Left lung (tissue), 10 donors: ENCODE results near the gene UNC13A. TPM values are rescaled to one million over a fixed set of nuclear protein-coding genes. Genes with fewer than 3 reads are reported as not detected.

ENCODE experiments used
- ATAC-seq: fragments of 200-7000 bp; cut with Tn5 transposase; one replicate; pipeline ENCODE4 v1.9.1; 2020; ENCODE audit warnings: moderate library complexity
- DNase-seq, 4 donors: peaks; one replicate each; pipeline ENCODE4 v3.0.0-alpha.2; 2013 to 2020
- H3K27ac ChIP-seq, 2 donors: fragments of 200-600 bp; sonication (generic) in 1 of 2; one replicate each; pipeline versions ENCODE4 v1.5.0 to v1.8.0; 2020 to 2021
- H3K27me3 ChIP-seq, 2 donors: fragments of 200-600 bp; sonication (generic) in 1 of 2; one replicate each; pipeline versions ENCODE4 v1.5.0 to v1.8.0; 2020 to 2021
- H3K36me3 ChIP-seq, 2 donors: fragments of 200-600 bp; sonication (generic) in 1 of 2; one replicate each; pipeline versions ENCODE4 v1.5.0 to v1.8.0; 2020 to 2021
- H3K4me1 ChIP-seq, 2 donors: fragments of 200-600 bp; one replicate each; pipeline ENCODE4 v1.8.0; 2021
- H3K4me3 ChIP-seq, 2 donors: fragments of 200-600 bp; sonication (generic) in 1 of 2; one replicate each; pipeline versions ENCODE4 v1.5.0 to v1.8.0; 2020 to 2021; ENCODE audit warnings: mild to moderate bottlenecking in 1 of 2
- H3K9me3 ChIP-seq, 2 donors: fragments of 200-600 bp; sonication (generic) in 1 of 2; one replicate each; pipeline versions ENCODE4 v1.5.0 to v1.8.0; 2020 to 2021
- CTCF ChIP-seq, 2 donors: fragments of 200-600 bp; sonication (generic) in 1 of 2; IDR thresholded peaks; one replicate each; pipeline versions ENCODE4 v1.5.0 to v1.8.0; 2021; ENCODE audit warnings: antibody characterized with exemption in 2 of 2
- intact Hi-C, 2 donors: fragments of 100-400 bp; cut with DNase I; formaldehyde crosslinking; loops; one replicate each; pipeline versions ENCODE4 v1.11.2 to v1.14.2; 2022
- polyA plus RNA-seq, 6 donors: library from polyadenylated mRNA; unstranded; fragments of 120-200 nt; gene quantifications; one replicate each; pipeline ENCODE4 v1.2.1, GENCODE V29; 2013; ENCODE audit not compliant: insufficient read length in 6 of 6
- total RNA-seq, 2 donors: library from RNA; stranded (reverse); fragmentation: NEBNext Ultra II Directional; extraction: Animal tissue kit (Norgen Biotek cat#: 25700); gene quantifications; one replicate each; pipeline ENCODE4 v1.2.1, GENCODE V29; 2021
- donor health status: DM: no; HTN: yes; CAD: no.
- donor health status: DM: no; HTN: no; CAD: no.

UNC13A gene
- total and polyA plus RNA-seq, 8 donors: 0.15 to 0.98 (median 0.56) TPM

- no peaks in the 10 kb centered on the region for H3K27me3 ChIP-seq
- H3K27ac ChIP-seq: peak within 1 kb of the TSS; percentile 65 to 84
- peak; percentile 31 to 94 (median 62) for DNase-seq
- H3K4me1 ChIP-seq: peaks cover 31 to 67% of the 10 kb centered on the region in 2 donors
- H3K4me3 ChIP-seq: peak within 1 kb of the TSS; percentile 92 to 98
- intact Hi-C loops: no loop called here
- no peak for TF ChIP-seq CTCF (IDR thresholded peaks at IDR 0.05)
- H3K36me3 ChIP-seq: peaks cover 0 to 21% of the 10 kb centered on the region in 2 donors
- peak; percentile 70 for ATAC-seq
- H3K9me3 ChIP-seq: no peaks in the 10 kb centered on the region
Measured at GRCh38 chr19:17718947-17719711, 31.0 kb upstream of the UNC13A start, which contains the start of gene MAP1S. Gene MAP1S, plus strand, starts transcription at chr19:17719480. Its CDS starts 23 bp downstream, at chr19:17719503.

GRCh38 chr19:17718550-17718946, 30.4 kb upstream of the UNC13A start:
- DNase-seq (peak in 1 of 4 donors; percentile 37), ATAC-seq (peak; percentile 28)
- no peaks in the 10 kb centered on the region for H3K27me3 ChIP-seq
- peak overlapping the region in 1 of 2 donors; percentile 84 for H3K27ac ChIP-seq
- H3K4me1 ChIP-seq: peaks cover 31 to 62% of the 10 kb centered on the region in 2 donors
- no peaks in the 10 kb centered on the region for H3K9me3 ChIP-seq
- intact Hi-C loops: no loop called here
- peaks cover 0 to 15% of the 10 kb centered on the region in 2 donors for H3K36me3 ChIP-seq
- peak overlapping the region in 1 of 2 donors; percentile 98 for H3K4me3 ChIP-seq
- TF ChIP-seq CTCF (IDR thresholded peaks at IDR 0.05): no peak

- no peak for TF ChIP-seq CTCF (IDR thresholded peaks at IDR 0.05)
- Histone ChIP-seq H3K9me3 (no peaks in the 10 kb centered on the region), H3K36me3 (no peaks in the 10 kb centered on the region), H3K4me3 (no peak overlapping the region), H3K27me3 (no peaks in the 10 kb centered on the region), H3K27ac (peak overlapping the region in 1 of 2 donors; percentile 87), H3K4me1 (peaks cover 27 to 42% of the 10 kb centered on the region in 2 donors)
- DNase-seq (no peak), ATAC-seq (no peak)
- intact Hi-C loops: no loop called here
Measured at GRCh38 chr19:17716309-17716929, 28.3 kb upstream of the UNC13A start.

- TF ChIP-seq CTCF (IDR thresholded peaks at IDR 0.05): no peak
- no peak overlapping the region for H3K27ac ChIP-seq
- DNase-seq (no peak), ATAC-seq (no peak)
- peaks cover 0 to 2% of the 10 kb centered on the region in 2 donors for H3K27me3 ChIP-seq
- intact Hi-C loops: no loop called here
- H3K36me3 ChIP-seq: no peaks in the 10 kb centered on the region
- peaks cover 0 to 4% of the 10 kb centered on the region in 2 donors for H3K4me1 ChIP-seq
- no peaks in the 10 kb centered on the region for H3K9me3 ChIP-seq
- no peak overlapping the region for H3K4me3 ChIP-seq
Measured at GRCh38 chr19:17711851-17712250, 23.7 kb upstream of the UNC13A start.

GRCh38 chr19:17706750-17707181, 18.6 kb upstream of the UNC13A start:
- intact Hi-C loops: no loop called here
- Histone ChIP-seq H3K27ac (no peak overlapping the region), H3K9me3 (no peaks in the 10 kb centered on the region), H3K4me3 (no peak overlapping the region), H3K27me3 (peaks cover 0 to 19% of the 10 kb centered on the region in 2 donors), H3K4me1 (no peaks in the 10 kb centered on the region), H3K36me3 (no peaks in the 10 kb centered on the region)
- TF ChIP-seq CTCF (IDR thresholded peaks at IDR 0.05): no peak
- ATAC-seq: peak; percentile 21
- no peak for DNase-seq
